Measurements from ENCODE around the gene ACOX3. TPM values are rescaled to one million over a fixed set of nuclear protein-coding genes. Genes with fewer than 3 reads are reported as not detected.

The ACOX3 gene
- polyA plus RNA-seq, 1 of the 3 experiments (the other 2 are of a cell fraction): 8.4 TPM

DNA sequence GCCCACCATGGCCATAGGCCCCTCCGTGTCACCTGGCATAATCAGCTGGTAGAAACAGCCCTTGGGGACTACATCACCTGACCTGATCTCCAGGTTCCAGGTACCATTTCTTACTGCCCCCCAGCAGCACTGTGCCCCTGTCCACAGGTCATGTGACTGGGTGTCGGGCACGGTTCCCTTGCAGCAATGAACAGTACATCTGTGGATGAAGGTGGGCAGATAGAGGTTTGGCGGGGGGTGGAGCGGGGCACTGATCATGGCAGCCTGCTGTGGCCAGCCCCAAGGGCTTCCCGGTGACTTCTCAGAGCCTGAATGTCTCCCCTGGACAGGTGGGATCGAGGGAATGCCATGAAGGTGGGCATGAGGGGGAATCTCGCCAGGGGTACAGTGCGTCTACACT, 37.8 kb upstream of the ACOX3 start (continued):
- TF ChIP-seq, protein P1, sequence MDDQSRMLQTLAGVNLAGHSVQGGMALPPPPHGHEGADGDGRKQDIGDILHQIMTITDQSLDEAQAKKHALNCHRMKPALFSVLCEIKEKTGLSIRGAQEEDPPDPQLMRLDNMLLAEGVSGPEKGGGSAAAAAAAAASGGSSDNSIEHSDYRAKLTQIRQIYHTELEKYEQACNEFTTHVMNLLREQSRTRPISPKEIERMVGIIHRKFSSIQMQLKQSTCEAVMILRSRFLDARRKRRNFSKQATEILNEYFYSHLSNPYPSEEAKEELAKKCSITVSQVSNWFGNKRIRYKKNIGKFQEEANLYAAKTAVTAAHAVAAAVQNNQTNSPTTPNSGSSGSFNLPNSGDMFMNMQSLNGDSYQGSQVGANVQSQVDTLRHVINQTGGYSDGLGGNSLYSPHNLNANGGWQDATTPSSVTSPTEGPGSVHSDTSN (IDR thresholded peaks at IDR 0.05): no peak

DNA sequence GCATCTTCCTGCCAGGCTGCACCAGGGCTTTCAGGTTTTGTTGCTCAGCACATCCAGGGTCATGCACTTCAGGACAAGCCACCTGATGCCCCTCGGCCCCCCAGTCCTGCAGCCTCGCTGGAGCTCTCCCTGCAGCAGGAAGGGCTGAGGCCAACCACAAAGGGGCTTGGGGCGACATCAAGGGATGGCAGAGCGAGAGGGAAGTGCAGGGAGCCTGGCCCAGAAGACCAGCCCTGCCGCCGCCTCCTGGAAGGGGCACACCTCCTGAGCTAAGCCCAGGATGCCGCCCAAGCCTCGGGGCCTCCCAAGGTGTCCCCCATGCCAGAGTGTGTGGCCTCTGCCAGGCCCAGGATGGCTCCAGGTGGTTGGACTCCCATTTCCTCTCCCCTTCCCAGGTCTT, 37.2 kb upstream of the ACOX3 start:
- 90% methylated on average over 4 of the region's 8 CpGs for WGBS (ENCODE audit: low lambda C conversion rate)
- CTCF ChIA-PET: interaction anchor here (1.5 to 1.6 kb wide), 2 partner anchors 9 to 109 kb away, joined by 3 to 12 read pairs; no protein-coding TSS in a partner anchor

DNA sequence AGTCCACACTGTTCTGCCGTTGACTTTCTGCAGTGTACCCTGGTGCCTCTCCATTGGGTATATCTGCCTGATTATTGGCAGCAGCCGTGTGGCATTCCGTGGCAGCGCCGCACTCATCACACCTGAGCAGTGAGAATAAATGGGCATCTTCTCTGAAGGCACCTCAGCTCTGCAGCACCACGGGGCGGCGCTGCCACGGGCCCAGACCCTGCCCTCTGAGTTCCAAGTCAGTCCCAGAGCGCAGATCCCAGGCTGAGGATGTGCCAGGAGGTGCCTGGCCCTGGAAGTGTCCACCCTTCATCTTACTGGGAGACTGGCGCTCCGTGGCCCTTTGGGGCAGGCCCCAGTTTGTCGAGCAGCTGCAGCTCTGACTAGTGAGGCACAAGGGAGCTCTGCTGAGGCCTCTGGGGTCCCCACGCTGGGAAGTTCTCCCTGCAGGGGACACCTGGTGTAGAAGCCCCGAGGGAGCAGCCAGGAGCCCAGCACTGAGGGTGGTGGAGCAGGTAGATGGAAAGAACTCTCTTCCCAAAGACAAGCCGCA, 36.6 kb upstream of the ACOX3 start:
- ChIA-PET POLR2A (no interaction called here), CTCF (interaction anchor here (1.5 to 1.6 kb wide), 2 partner anchors 8 to 109 kb away, joined by 3 to 12 read pairs; no protein-coding TSS in a partner anchor)
- peak; percentile 20 for DNase-seq
- Histone ChIP-seq H3K27ac (ENCODE audit: low read depth in 2 of 2, low read length in 1 of 2) (no peak overlapping the region), H3K9me3 (no peaks in the 10 kb centered on the region), H3K9ac (no peak overlapping the region), H4K20me1 (ENCODE audit: insufficient read depth) (no peaks in the 10 kb centered on the region), H3K4me1 (ENCODE audit: control insufficient read depth in 1 of 2, insufficient read depth in 2 of 2, low read depth in 1 of 2, low read length in 1 of 2) (no peaks in the 10 kb centered on the region), H2AFZ (ENCODE audit: low read depth) (no peak overlapping the region), H3K36me3 (replicated peaks in 1 of 2; ENCODE audit: control insufficient read depth in 1 of 2, insufficient read depth in 2 of 2, low read length in 1 of 2) (peaks cover 0 to 6% of the 10 kb centered on the region in 2 experiments), H3K4me2 (no peak overlapping the region), H3K9me2 (no peaks in the 10 kb centered on the region), H3K4me3 (ENCODE audit: low read depth in 2 of 2, low read length in 1 of 2) (no peak overlapping the region), H3F3A (replicated peaks; ENCODE audit: insufficient read depth) (no peaks in the 10 kb centered on the region), H3K27me3 (ENCODE audit: insufficient read depth) (no peaks in the 10 kb centered on the region), H3K79me2 (ENCODE audit: insufficient read depth) (no peaks in the 10 kb centered on the region)
- 89% methylated on average over 12 of the region's 16 CpGs for WGBS (ENCODE audit: low lambda C conversion rate)
- TF ChIP-seq, protein P2, sequence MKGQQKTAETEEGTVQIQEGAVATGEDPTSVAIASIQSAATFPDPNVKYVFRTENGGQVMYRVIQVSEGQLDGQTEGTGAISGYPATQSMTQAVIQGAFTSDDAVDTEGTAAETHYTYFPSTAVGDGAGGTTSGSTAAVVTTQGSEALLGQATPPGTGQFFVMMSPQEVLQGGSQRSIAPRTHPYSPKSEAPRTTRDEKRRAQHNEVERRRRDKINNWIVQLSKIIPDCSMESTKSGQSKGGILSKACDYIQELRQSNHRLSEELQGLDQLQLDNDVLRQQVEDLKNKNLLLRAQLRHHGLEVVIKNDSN (IDR thresholded peaks at IDR 0.05; ENCODE audit: borderline replicate concordance, low read depth): no peak

More for the DNA sequence above, 37.2 kb upstream of the ACOX3 start:
- Histone ChIP-seq H3K36me3 (replicated peaks in 1 of 2; ENCODE audit: control insufficient read depth in 1 of 2, insufficient read depth in 2 of 2, low read length in 1 of 2) (peaks cover 0 to 6% of the 10 kb centered on the region in 2 experiments), H2AFZ (ENCODE audit: low read depth) (no peak overlapping the region), H4K20me1 (ENCODE audit: insufficient read depth) (no peaks in the 10 kb centered on the region), H3K9ac (no peak overlapping the region), H3K9me3 (no peaks in the 10 kb centered on the region), H3K4me2 (no peak overlapping the region), H3K4me1 (ENCODE audit: control insufficient read depth in 1 of 2, insufficient read depth in 2 of 2, low read depth in 1 of 2, low read length in 1 of 2) (no peaks in the 10 kb centered on the region), H3F3A (replicated peaks; ENCODE audit: insufficient read depth) (no peaks in the 10 kb centered on the region), H3K9me2 (no peaks in the 10 kb centered on the region), H3K27ac (ENCODE audit: low read depth in 2 of 2, low read length in 1 of 2) (no peak overlapping the region), H3K79me2 (ENCODE audit: insufficient read depth) (no peaks in the 10 kb centered on the region), H3K4me3 (ENCODE audit: low read depth in 2 of 2, low read length in 1 of 2) (no peak overlapping the region), H3K27me3 (ENCODE audit: insufficient read depth) (no peaks in the 10 kb centered on the region)
- no peak for DNase-seq
- POLR2A ChIA-PET: no interaction called here
- TF ChIP-seq MXI1 (IDR thresholded peaks at IDR 0.05; ENCODE audit: low read depth, low read length): no peak
- TF ChIP-seq TAF1 (IDR thresholded peaks at IDR 0.05; ENCODE audit: borderline replicate concordance, low read depth, low read length): no peak
- no peak for TF ChIP-seq YY1 (IDR thresholded peaks at IDR 0.05; ENCODE audit: low read depth)
- TF ChIP-seq NFIC (IDR thresholded peaks at IDR 0.05; ENCODE audit: borderline replicate concordance): no peak
- no peak for TF ChIP-seq RFX5 (IDR thresholded peaks at IDR 0.05; ENCODE audit: low read length)
- TF ChIP-seq, protein P3, sequence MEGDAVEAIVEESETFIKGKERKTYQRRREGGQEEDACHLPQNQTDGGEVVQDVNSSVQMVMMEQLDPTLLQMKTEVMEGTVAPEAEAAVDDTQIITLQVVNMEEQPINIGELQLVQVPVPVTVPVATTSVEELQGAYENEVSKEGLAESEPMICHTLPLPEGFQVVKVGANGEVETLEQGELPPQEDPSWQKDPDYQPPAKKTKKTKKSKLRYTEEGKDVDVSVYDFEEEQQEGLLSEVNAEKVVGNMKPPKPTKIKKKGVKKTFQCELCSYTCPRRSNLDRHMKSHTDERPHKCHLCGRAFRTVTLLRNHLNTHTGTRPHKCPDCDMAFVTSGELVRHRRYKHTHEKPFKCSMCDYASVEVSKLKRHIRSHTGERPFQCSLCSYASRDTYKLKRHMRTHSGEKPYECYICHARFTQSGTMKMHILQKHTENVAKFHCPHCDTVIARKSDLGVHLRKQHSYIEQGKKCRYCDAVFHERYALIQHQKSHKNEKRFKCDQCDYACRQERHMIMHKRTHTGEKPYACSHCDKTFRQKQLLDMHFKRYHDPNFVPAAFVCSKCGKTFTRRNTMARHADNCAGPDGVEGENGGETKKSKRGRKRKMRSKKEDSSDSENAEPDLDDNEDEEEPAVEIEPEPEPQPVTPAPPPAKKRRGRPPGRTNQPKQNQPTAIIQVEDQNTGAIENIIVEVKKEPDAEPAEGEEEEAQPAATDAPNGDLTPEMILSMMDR (IDR thresholded peaks at IDR 0.05): no peak
- TF ChIP-seq, protein P4, sequence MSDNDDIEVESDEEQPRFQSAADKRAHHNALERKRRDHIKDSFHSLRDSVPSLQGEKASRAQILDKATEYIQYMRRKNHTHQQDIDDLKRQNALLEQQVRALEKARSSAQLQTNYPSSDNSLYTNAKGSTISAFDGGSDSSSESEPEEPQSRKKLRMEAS (IDR thresholded peaks at IDR 0.05; ENCODE audit: low read depth): no peak
